Measurements from ENCODE around the gene NUF2. TPM values are rescaled to one million over a fixed set of nuclear protein-coding genes. Genes with fewer than 3 reads are reported as not detected.

The NUF2 gene
- total and polyA plus RNA-seq, 4 donors = 0.80 to 31.6 (median 1.0) TPM; not detected in 1

- Histone ChIP-seq H3K27ac (ENCODE audit: low read depth in 1 of 2, low read length in 2 of 2) (no peak overlapping the region), H3K9ac (ENCODE audit: low read depth in 1 of 2, low read length in 2 of 2) (no peak overlapping the region), H3K4me1 (ENCODE audit: control insufficient read depth in 4 of 4, insufficient read depth in 4 of 4, low read length in 3 of 4) (peaks cover 0 to 6% (median 1%) of the 10 kb centered on the region in 4 donors), H3K36me3 (ENCODE audit: control insufficient read depth in 4 of 4, insufficient read depth in 3 of 4, low read depth in 1 of 4, low read length in 3 of 4) (peaks cover 0 to 5% (median 1%) of the 10 kb centered on the region in 4 donors), H3K4me3 (ENCODE audit: low read depth in 1 of 3, low read length in 3 of 3) (no peak overlapping the region), H3K27me3 (ENCODE audit: control insufficient read depth in 4 of 4, insufficient read depth in 4 of 4, low read length in 3 of 4) (no peaks in the 10 kb centered on the region), H3K9me3 (ENCODE audit: control insufficient read depth in 4 of 4, low read length in 3 of 4) (no peaks in the 10 kb centered on the region)
- TF ChIP-seq, protein P1, sequence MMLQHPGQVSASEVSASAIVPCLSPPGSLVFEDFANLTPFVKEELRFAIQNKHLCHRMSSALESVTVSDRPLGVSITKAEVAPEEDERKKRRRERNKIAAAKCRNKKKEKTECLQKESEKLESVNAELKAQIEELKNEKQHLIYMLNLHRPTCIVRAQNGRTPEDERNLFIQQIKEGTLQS (IDR thresholded peaks at IDR 0.05) = no peak
- TF ChIP-seq YY1 (IDR thresholded peaks at IDR 0.05) (no peak), NR2F2 (IDR thresholded peaks at IDR 0.05) (no peak), JUND (IDR thresholded peaks at IDR 0.05) (no peak), REST (IDR thresholded peaks at IDR 0.05) (no peak), MAX (IDR thresholded peaks at IDR 0.05) (no peak), TAF1 (conservative IDR thresholded peaks at IDR 0.05) (no peak), RAD21 (IDR thresholded peaks at IDR 0.05) (no peak), GABPA (IDR thresholded peaks at IDR 0.05 in 1 of 2, conservative IDR thresholded peaks at IDR 0.05 in 1 of 2) (no peak), SP1 (IDR thresholded peaks at IDR 0.05) (no peak), FOXA1 (IDR thresholded peaks at IDR 0.05) (no peak), FOXA2 (IDR thresholded peaks at IDR 0.05) (no peak)
- TF ChIP-seq, protein P2, sequence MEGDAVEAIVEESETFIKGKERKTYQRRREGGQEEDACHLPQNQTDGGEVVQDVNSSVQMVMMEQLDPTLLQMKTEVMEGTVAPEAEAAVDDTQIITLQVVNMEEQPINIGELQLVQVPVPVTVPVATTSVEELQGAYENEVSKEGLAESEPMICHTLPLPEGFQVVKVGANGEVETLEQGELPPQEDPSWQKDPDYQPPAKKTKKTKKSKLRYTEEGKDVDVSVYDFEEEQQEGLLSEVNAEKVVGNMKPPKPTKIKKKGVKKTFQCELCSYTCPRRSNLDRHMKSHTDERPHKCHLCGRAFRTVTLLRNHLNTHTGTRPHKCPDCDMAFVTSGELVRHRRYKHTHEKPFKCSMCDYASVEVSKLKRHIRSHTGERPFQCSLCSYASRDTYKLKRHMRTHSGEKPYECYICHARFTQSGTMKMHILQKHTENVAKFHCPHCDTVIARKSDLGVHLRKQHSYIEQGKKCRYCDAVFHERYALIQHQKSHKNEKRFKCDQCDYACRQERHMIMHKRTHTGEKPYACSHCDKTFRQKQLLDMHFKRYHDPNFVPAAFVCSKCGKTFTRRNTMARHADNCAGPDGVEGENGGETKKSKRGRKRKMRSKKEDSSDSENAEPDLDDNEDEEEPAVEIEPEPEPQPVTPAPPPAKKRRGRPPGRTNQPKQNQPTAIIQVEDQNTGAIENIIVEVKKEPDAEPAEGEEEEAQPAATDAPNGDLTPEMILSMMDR (IDR thresholded peaks at IDR 0.05; ENCODE audit: low read depth, low read length, missing input control) = no peak
- TF ChIP-seq, protein P3, sequence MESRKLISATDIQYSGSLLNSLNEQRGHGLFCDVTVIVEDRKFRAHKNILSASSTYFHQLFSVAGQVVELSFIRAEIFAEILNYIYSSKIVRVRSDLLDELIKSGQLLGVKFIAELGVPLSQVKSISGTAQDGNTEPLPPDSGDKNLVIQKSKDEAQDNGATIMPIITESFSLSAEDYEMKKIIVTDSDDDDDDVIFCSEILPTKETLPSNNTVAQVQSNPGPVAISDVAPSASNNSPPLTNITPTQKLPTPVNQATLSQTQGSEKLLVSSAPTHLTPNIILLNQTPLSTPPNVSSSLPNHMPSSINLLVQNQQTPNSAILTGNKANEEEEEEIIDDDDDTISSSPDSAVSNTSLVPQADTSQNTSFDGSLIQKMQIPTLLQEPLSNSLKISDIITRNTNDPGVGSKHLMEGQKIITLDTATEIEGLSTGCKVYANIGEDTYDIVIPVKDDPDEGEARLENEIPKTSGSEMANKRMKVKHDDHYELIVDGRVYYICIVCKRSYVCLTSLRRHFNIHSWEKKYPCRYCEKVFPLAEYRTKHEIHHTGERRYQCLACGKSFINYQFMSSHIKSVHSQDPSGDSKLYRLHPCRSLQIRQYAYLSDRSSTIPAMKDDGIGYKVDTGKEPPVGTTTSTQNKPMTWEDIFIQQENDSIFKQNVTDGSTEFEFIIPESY (IDR thresholded peaks at IDR 0.05) = no peak
- no peak for DNase-seq (ENCODE audit: low spot score)
- WGBS = 92% methylated on average over 4 of the region's 4 CpGs
Measured at GRCh38 chr1:163300568-163300967, 21.2 kb upstream of the NUF2 start.

GRCh38 chr1:163303561-163303960 lies 18.2 kb upstream of the NUF2 start:
- no peak overlapping the region for H3K27ac ChIP-seq (ENCODE audit: low read depth in 1 of 2, low read length in 2 of 2)
- no peaks in the 10 kb centered on the region for H3K27me3 ChIP-seq (ENCODE audit: control insufficient read depth in 4 of 4, insufficient read depth in 4 of 4, low read length in 3 of 4)
- H3K9ac ChIP-seq (ENCODE audit: low read depth in 1 of 2, low read length in 2 of 2) = no peak overlapping the region
- no peak overlapping the region for H3K4me3 ChIP-seq (ENCODE audit: low read depth in 1 of 3, low read length in 3 of 3)
- H3K4me1 ChIP-seq (ENCODE audit: control insufficient read depth in 4 of 4, insufficient read depth in 4 of 4, low read length in 3 of 4) = no peaks in the 10 kb centered on the region
- WGBS = 95% methylated on average over 5 of the region's 5 CpGs
- H3K9me3 ChIP-seq (ENCODE audit: control insufficient read depth in 4 of 4, low read length in 3 of 4) = no peaks in the 10 kb centered on the region
- DNase-seq (ENCODE audit: low spot score) = no peak
- TF ChIP-seq NR2F2 (IDR thresholded peaks at IDR 0.05) = no peak
- no peak for TF ChIP-seq HNF4A (conservative IDR thresholded peaks at IDR 0.05)
- TF ChIP-seq RAD21 (IDR thresholded peaks at IDR 0.05) = no peak
- H3K36me3 ChIP-seq (ENCODE audit: control insufficient read depth in 4 of 4, insufficient read depth in 3 of 4, low read depth in 1 of 4, low read length in 3 of 4) = peaks cover 0 to 5% (median 1%) of the 10 kb centered on the region in 4 donors
